ENCODE data around the gene MUC5B.
"Not testable (repeated sequence)": the region's sequence is repeated elsewhere in the genome, so short reads cannot be mapped to it uniquely, and the experiment has no call there.

MUC5B gene

GRCh38 chr11:1233351-1234053 lies 10.6 kb downstream of the MUC5B start:
- no peak for DNase-seq (ENCODE audit: low read depth in 3 of 3)

- DNase-seq (ENCODE audit: low read depth in 3 of 3), result no peak
Measured at GRCh38 chr11:1234054-1234720, 11.3 kb downstream of the MUC5B start.

GRCh38 chr11:1234771-1235305 lies 12.0 kb downstream of the MUC5B start:
- no peak for DNase-seq (ENCODE audit: low read depth in 3 of 3)

- DNase-seq (ENCODE audit: low read depth in 3 of 3), result no peak
Measured at GRCh38 chr11:1235306-1235900, 12.5 kb downstream of the MUC5B start.

GRCh38 chr11:1235901-1236315 lies 13.0 kb downstream of the MUC5B start:
- DNase-seq (ENCODE audit: low read depth in 3 of 3), result no peak

GRCh38 chr11:1236316-1237127 lies 13.7 kb downstream of the MUC5B start:
- DNase-seq (ENCODE audit: low read depth in 3 of 3), result no peak

GRCh38 chr11:1237128-1237580 lies 14.3 kb downstream of the MUC5B start:
- DNase-seq (ENCODE audit: low read depth in 3 of 3), result no peak

GRCh38 chr11:1237851-1238250 lies 15.0 kb downstream of the MUC5B start:
- DNase-seq (ENCODE audit: low read depth in 3 of 3), result no peak

GRCh38 chr11:1238767-1239595 lies 16.1 kb downstream of the MUC5B start:
- DNase-seq (ENCODE audit: low read depth in 3 of 3), result no peak

GRCh38 chr11:1239596-1240205 lies 16.8 kb downstream of the MUC5B start:
- DNase-seq (ENCODE audit: low read depth in 3 of 3), result no peak

- DNase-seq (ENCODE audit: low read depth in 3 of 3), result no peak
Measured at GRCh38 chr11:1240771-1241170, 17.9 kb downstream of the MUC5B start.

- no peak for DNase-seq (ENCODE audit: low read depth in 3 of 3)
Measured at GRCh38 chr11:1241706-1242105, 18.8 kb downstream of the MUC5B start.

GRCh38 chr11:1242289-1242688 lies 19.4 kb downstream of the MUC5B start:
- no peak for DNase-seq (ENCODE audit: low read depth in 3 of 3)

- not testable (repeated sequence) for DNase-seq (ENCODE audit: low read depth in 3 of 3)
Measured at GRCh38 chr11:1242751-1243150, 19.9 kb downstream of the MUC5B start.

- DNase-seq (ENCODE audit: low read depth in 3 of 3), result not testable (repeated sequence)
Measured at GRCh38 chr11:1243521-1243920, 20.7 kb downstream of the MUC5B start.

GRCh38 chr11:1244557-1244956 lies 21.7 kb downstream of the MUC5B start:
- DNase-seq (ENCODE audit: low read depth in 3 of 3), result not testable (repeated sequence)

- not testable (repeated sequence) for DNase-seq (ENCODE audit: low read depth in 3 of 3)
Measured at GRCh38 chr11:1245717-1246116, 22.9 kb downstream of the MUC5B start.

GRCh38 chr11:1246301-1246700 lies 23.4 kb downstream of the MUC5B start:
- DNase-seq (ENCODE audit: low read depth in 3 of 3), result not testable (repeated sequence)

GRCh38 chr11:1247026-1247425 lies 24.2 kb downstream of the MUC5B start:
- not testable (repeated sequence) for DNase-seq (ENCODE audit: low read depth in 3 of 3)

- not testable (repeated sequence) for DNase-seq (ENCODE audit: low read depth in 3 of 3)
Measured at GRCh38 chr11:1248951-1249350, 26.1 kb downstream of the MUC5B start.

Measured in stimulated activated CD4-positive, alpha-beta T cell treated with anti-CD3 and anti-CD28 coated beads, TNF-alpha, amount 100 ng/mL, for 4 hours (primary cell).